Activated CD4-positive, alpha-beta T cell treated with anti-CD3 and anti-CD28 coated beads for 4 hours (primary cell): Measurements from ENCODE around the gene PCDHGA5.
"Not testable (repeated sequence)": the region's sequence is repeated elsewhere in the genome, so short reads cannot be mapped to it uniquely, and the experiment has no call there.

Experiments used
- DNase-seq, 2 donors: peaks; one replicate each; pipeline ENCODE4 v3.0.0-alpha.2; 2020

Gene PCDHGA5

GRCh38 chr5:141388661-141389060, 24.7 kb downstream of the PCDHGA5 start:
- DNase-seq: no peak

GRCh38 chr5:141389153-141390042, 25.4 kb downstream of the PCDHGA5 start:
- no peak for DNase-seq

DNA sequence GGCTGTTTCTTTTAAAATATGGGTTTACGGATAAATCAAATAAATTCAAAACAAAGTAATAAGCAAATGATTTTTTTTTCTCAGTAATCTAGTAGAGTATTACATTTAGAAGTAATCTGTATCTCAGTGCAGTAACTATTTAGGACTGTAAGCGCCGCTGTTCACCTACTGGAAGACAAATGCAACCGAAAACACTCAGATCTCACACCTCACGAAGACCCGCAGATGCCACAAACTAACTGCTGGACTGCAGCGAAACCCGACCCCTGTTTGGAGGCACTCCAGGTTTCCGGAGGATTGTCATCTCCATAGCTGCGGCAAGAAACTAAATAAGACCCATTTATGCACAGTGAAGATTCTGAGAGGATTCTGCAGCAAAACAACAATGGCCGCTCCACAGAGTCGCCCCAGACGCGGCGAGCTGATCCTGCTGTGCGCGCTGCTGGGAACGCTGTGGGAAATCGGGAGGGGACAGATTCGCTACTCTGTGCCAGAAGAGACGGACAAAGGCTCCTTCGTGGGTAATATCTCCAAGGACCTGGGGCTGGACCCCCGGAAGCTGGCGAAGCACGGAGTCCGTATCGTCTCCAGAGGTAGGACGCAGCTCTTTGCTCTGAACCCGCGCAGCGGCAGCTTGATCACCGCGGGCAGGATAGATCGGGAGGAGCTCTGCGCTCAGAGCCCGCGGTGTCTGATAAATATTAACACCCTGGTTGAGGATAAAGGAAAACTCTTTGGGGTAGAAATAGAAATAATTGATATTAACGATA, 28.7 kb downstream of the PCDHGA5 start, which contains the start of gene PCDHGA8:
Gene PCDHGA8 (plus strand): TSS at position 205 of the 770 bp plus-strand sequence. CDS start 181 bp downstream, at position 386.
- no peak for DNase-seq

- DNase-seq: no peak
Observed at GRCh38 chr5:141393267-141393666, 29.3 kb downstream of the PCDHGA5 start.

- DNase-seq: not testable (repeated sequence)
Observed at GRCh38 chr5:141394401-141395187, 30.6 kb downstream of the PCDHGA5 start.

- DNase-seq: not testable (repeated sequence)
Observed at GRCh38 chr5:141397756-141398551, 34.0 kb downstream of the PCDHGA5 start, which contains the start of gene PCDHGB5. PCDHGB5 (plus strand) TSS chr5:141397947; CDS start chr5:141398128, 181 bp downstream.

DNA sequence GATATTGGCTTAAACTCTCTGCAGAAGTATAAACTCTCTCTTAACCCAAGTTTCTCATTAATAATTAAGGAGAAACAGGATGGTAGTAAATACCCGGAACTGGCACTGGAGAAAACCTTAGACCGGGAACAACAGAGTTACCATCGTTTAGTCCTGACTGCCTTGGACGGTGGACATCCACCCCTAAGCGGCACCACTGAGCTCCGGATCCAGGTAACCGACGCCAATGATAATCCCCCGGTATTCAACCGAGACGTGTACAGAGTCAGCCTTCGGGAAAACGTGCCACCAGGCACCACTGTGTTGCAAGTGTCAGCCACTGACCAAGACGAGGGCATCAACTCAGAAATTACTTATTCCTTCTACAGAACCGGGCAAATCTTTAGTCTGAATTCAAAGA, 34.6 kb downstream of the PCDHGA5 start:
- no peak for DNase-seq

DNA sequence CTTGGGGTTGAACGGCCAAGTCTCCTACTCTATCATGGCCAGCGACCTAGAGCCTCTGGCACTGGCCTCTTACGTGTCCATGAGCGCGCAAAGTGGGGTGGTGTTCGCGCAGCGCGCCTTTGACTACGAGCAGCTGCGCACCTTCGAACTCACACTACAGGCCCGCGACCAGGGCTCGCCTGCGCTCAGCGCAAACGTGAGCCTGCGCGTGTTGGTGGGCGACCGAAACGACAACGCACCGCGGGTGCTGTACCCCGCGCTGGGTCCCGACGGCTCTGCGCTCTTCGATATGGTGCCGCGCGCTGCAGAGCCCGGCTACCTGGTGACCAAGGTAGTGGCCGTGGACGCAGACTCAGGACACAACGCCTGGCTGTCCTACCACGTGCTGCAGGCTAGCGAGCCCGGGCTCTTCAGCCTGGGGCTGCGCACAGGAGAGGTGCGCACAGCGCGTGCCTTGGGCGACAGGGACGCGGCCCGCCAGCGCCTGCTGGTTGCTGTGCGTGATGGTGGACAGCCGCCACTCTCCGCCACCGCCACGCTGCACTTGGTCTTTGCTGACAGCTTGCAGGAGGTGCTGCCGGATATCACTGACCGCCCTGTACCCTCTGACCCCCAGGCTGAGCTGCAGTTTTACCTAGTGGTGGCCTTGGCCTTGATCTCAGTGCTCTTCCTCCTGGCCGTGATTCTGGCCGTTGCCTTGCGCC, 35.7 kb downstream of the PCDHGA5 start:
- no peak for DNase-seq

GRCh38 chr5:141402553-141403243, 38.7 kb downstream of the PCDHGA5 start, which contains the start of gene PCDHGA9:
PCDHGA9 (plus strand) TSS chr5:141402778; CDS start chr5:141402953, 175 bp downstream.
- DNase-seq: no peak

DNA sequence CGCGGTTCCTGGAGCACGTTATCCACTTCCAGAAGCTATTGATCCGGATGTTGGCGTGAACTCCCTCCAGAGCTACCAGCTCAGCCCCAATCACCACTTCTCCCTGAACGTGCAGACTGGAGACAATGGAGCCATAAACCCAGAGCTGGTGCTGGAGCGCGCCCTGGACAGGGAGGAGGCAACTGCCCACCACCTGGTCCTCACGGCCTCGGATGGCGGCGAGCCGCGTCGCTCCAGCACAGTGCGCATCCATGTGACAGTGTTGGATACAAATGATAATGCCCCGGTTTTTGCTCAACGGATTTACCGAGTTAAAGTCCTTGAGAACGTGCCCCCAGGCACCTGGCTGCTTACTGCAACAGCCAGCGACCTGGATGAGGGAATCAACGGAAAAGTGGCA, 39.4 kb downstream of the PCDHGA5 start:
- no peak for DNase-seq

GRCh38 chr5:141407790-141408505, 44.0 kb downstream of the PCDHGA5 start, which contains the start of gene PCDHGB6:
PCDHGB6 (plus strand) TSS chr5:141408021; CDS start chr5:141408203, 182 bp downstream.
- DNase-seq: not testable (repeated sequence)

DNA sequence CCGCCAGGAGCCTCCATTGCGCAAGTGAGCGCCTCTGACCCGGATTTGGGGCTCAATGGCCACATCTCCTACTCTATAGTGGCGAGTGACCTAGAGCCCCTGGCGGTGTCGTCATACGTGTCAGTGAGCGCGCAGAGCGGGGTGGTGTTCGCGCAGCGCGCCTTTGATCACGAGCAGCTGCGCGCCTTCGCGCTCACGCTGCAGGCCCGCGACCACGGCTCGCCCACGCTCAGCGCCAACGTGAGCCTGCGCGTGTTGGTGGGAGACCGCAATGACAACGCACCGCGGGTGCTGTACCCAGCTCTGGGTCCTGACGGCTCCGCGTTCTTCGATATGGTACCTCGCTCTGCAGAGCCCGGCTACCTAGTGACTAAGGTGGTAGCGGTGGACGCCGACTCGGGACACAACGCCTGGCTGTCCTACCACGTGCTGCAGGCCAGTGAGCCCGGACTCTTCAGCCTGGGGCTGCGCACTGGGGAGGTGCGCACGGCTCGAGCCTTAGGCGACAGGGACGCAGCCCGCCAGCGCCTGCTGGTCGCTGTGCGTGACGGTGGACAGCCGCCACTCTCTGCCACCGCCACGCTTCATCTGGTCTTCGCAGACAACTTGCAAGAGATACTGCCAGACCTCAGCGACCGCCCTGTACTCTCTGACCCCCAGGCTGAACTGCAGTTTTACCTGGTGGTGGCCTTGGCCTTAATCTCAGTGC, 45.8 kb downstream of the PCDHGA5 start:
- no peak for DNase-seq

GRCh38 chr5:141411575-141411974, 47.6 kb downstream of the PCDHGA5 start:
- DNase-seq: no peak

- DNase-seq: peak; percentile 44 to 52
Observed at GRCh38 chr5:141412854-141413539, 49.0 kb downstream of the PCDHGA5 start, which contains the start of gene PCDHGA10. PCDHGA10 (plus strand) TSS chr5:141412987; CDS start chr5:141413176, 189 bp downstream.

GRCh38 chr5:141413540-141414069, 49.6 kb downstream of the PCDHGA5 start:
- DNase-seq: no peak

GRCh38 chr5:141414548-141415274, 50.7 kb downstream of the PCDHGA5 start:
- DNase-seq: not testable (repeated sequence)

- DNase-seq: not testable (repeated sequence)
Observed at GRCh38 chr5:141415275-141415618, 51.3 kb downstream of the PCDHGA5 start.
